GM12878 (cell line): ENCODE results near the gene FOXP1. TPM values are rescaled to one million over a fixed set of nuclear protein-coding genes. Genes with fewer than 3 reads are reported as not detected.

Source experiments
- ATAC-seq: fragments of 200-7000 bp; cut with Tn5 transposase; 3 replicates; pipeline ENCODE4 v1.9.1; 2020; ENCODE audit warnings: mild to moderate bottlenecking, moderate library complexity
- BruUV-seq: library from RNA; stranded (reverse); fragments of 400-500 nt; replicated peaks from 2 replicates; lab custom pipeline; 2021; lab: Mats Ljungman, UMichigan
- CTCF ChIA-PET: fragments of 300-600 bp; sonication (Branson Sonifier 250); formaldehyde crosslinking; extraction: SDS; loops from one replicate; lab custom pipeline; 2021; ENCODE audit warnings: inconsistent platforms; lab: Yijun Ruan, JAX
- POLR2A ChIA-PET: fragments of 350-600 bp; formaldehyde crosslinking; extraction: SDS; loops from one replicate; lab custom pipeline; 2021; ENCODE audit warnings: inconsistent platforms; lab: Charles Lee
- RAD21 ChIA-PET: fragments of 300-600 bp; sonication (Branson Sonifier 250); formaldehyde crosslinking; loops from one replicate; lab custom pipeline; 2023; ENCODE audit warnings: antibody characterized with exemption; ENCODE audit not compliant: unreplicated experiment; lab: Charles Lee
- SMC1A ChIA-PET: fragments of 300-600 bp; sonication (Branson Sonifier 250); formaldehyde crosslinking; loops from one replicate; lab custom pipeline; 2023; ENCODE audit not compliant: unreplicated experiment, uncharacterized antibody; lab: Charles Lee
- DNase-seq: peaks from one replicate; pipeline ENCODE4 v3.0.0-alpha.2; 2011; ENCODE audit warnings: low read depth, low spot score
- FAIRE-seq: peaks from 3 replicates; lab custom pipeline; 2011; peaks lifted over from hg19 to GRCh38; lab: Jason Lieb, UNC
- H2AFZ ChIP-seq: 2 replicates; pipeline ENCODE4 v1.6.0; 2011; ENCODE audit warnings: low read depth, low read length, control low read depth; ENCODE audit not compliant: control insufficient read depth
- H3K27ac ChIP-seq: 2 replicates; pipeline ENCODE4 v1.5.1; 2011; ENCODE audit warnings: control low read depth; ENCODE audit not compliant: control insufficient read depth, insufficient read depth
- H3K27me3 ChIP-seq, 2 experiments: replicated peaks in 1 of 2; 2 replicates each; pipeline versions ENCODE4 v1.6.0 to v1.6.1; 2011; ENCODE audit warnings: low read length in 1 of 2; ENCODE audit not compliant: control insufficient read depth in 2 of 2, insufficient read depth in 2 of 2
- H3K36me3 ChIP-seq, 2 experiments: 2 replicates each; pipeline ENCODE4 v1.5.1; 2011; ENCODE audit warnings: low read length in 1 of 2; ENCODE audit not compliant: control insufficient read depth in 2 of 2, insufficient read depth in 2 of 2
- H3K4me1 ChIP-seq: 2 replicates; pipeline ENCODE4 v1.6.1; 2011; ENCODE audit warnings: mild to moderate bottlenecking, low read length, moderate library complexity, mixed read lengths; ENCODE audit not compliant: control insufficient read depth, insufficient read depth
- H3K4me2 ChIP-seq: 2 replicates; pipeline ENCODE4 v1.6.0; 2011; ENCODE audit warnings: control low read depth; ENCODE audit not compliant: control insufficient read depth, insufficient read depth
- H3K4me3 ChIP-seq: fragments of 200-600 bp; sonication (generic); 2 replicates; pipeline ENCODE4 v1.5.1; 2016
- H3K79me2 ChIP-seq: 2 replicates; pipeline ENCODE4 v1.6.0; 2011; ENCODE audit warnings: low read length; ENCODE audit not compliant: control insufficient read depth, insufficient read depth
- H3K9ac ChIP-seq: 2 replicates; pipeline ENCODE4 v1.8.0; 2011; ENCODE audit warnings: low read length, control low read depth, mixed read lengths; ENCODE audit not compliant: control insufficient read depth, insufficient read depth
- H3K9me3 ChIP-seq: replicated peaks from 3 replicates; pipeline ENCODE4 v1.5.1; 2011; ENCODE audit warnings: mild to moderate bottlenecking, low read length; ENCODE audit not compliant: control insufficient read depth, insufficient read depth
- H4K20me1 ChIP-seq: 2 replicates; pipeline ENCODE4 v1.6.0; 2011; ENCODE audit not compliant: control insufficient read depth, insufficient read depth
- CHD4 ChIP-seq: fragments of 200-600 bp; sonication (generic); IDR thresholded peaks from 2 replicates; pipeline ENCODE4 v1.6.1; 2016; ENCODE audit warnings: mild to moderate bottlenecking
- EED ChIP-seq: sonication (generic); IDR thresholded peaks from 2 replicates; pipeline ENCODE4 v1.6.1; 2016; ENCODE audit warnings: antibody characterized with exemption, low read depth
- IRF4 ChIP-seq: IDR thresholded peaks from 2 replicates; pipeline ENCODE4 v1.6.1; 2011; ENCODE audit warnings: low read depth, low read length
- MYB ChIP-seq: fragments of 150-350 bp; IDR thresholded peaks from 2 replicates; pipeline ENCODE4 v1.6.1; 2014; ENCODE audit warnings: mild to moderate bottlenecking, low read depth, low read length, borderline replicate concordance
- NFYB ChIP-seq: IDR thresholded peaks from 2 replicates; pipeline ENCODE4 v1.6.1; 2011; ENCODE audit warnings: low read depth, mild to moderate bottlenecking, low read length, improper control_type of control experiment, moderate library complexity; ENCODE audit not compliant: insufficient read depth
- NR2F1 ChIP-seq: fragments of 450-650 bp; conservative IDR thresholded peaks from 2 replicates; pipeline ENCODE4 v1.6.1; 2017; ENCODE audit warnings: mild to moderate bottlenecking
- PAX5 ChIP-seq: IDR thresholded peaks from 2 replicates; pipeline ENCODE4 v1.6.1; 2011; ENCODE audit warnings: low read depth, low read length, borderline replicate concordance
- POLR2AphosphoS2 ChIP-seq: IDR thresholded peaks from 2 replicates; pipeline ENCODE4 v1.6.1; 2011; ENCODE audit warnings: low read depth, mild to moderate bottlenecking, low read length, improper control_type of control experiment, moderate library complexity
- POLR2AphosphoS5 ChIP-seq: IDR thresholded peaks from 2 replicates; pipeline ENCODE4 v1.6.1; 2011; ENCODE audit warnings: mild to moderate bottlenecking, low read length, inconsistent platforms
- TCF7 ChIP-seq: IDR thresholded peaks from 2 replicates; pipeline ENCODE4 v1.6.1; 2014; ENCODE audit warnings: antibody characterized with exemption, borderline replicate concordance
- WGBS: methylation state at CpG from one replicate; pipeline ENCODE4 v1.1.6; 2016; ENCODE audit warnings: low lambda C conversion rate; ENCODE audit not compliant: insufficient replicate concordance, insufficient coverage; ENCODE audit errors: missing lambda C conversion rate; 5-methylcytosine and 5-hydroxymethylcytosine counted together
- in situ Hi-C: fragments of 300-500 bp; cut with MboI; formaldehyde crosslinking; loops from 9 replicates; pipeline ENCODE4 v1.14.3; 2018; ENCODE audit warnings: mixed read lengths
- intact Hi-C: fragments of 100-400 bp; cut with micrococcal nuclease; formaldehyde crosslinking; loops from one replicate; pipeline ENCODE4 v1.14.2; 2022; ENCODE audit not compliant: unreplicated experiment
- polyA plus RNA-seq, 11 experiments: library from polyadenylated mRNA; depleted of rRNA in 4 of 11; unstranded in 6 of 11; stranded (reverse) in 5 of 11; fragments of >200 nt; fragmentation: Nextera tagmentation in 4 of 11; fragmentation: Illumina TruSeq in 1 of 11; extraction: Ambion mirVana in 4 of 11; extraction: Trizol in 1 of 11; gene quantifications; 1 replicate in 1 of 11; 2 replicates in 10 of 11; pipeline versions ENCODE4 v1.2.1 to v1.2.3, GENCODE V29; 2011 to 2016; ENCODE audit warnings: inconsistent platforms in 2 of 11, missing spikeins in 2 of 11, low read depth in 1 of 11
- total RNA-seq, 4 experiments: library from RNA; depleted of rRNA in 3 of 4; stranded (reverse); fragments of >200 nt in 3 of 4; fragmentation: Illumina TruSeq in 1 of 4; extraction: Trizol in 1 of 4; gene quantifications; 2 replicates each; pipeline versions ENCODE4 v1.2.1 to v1.2.3, GENCODE V29; 2013 to 2021
- TF ChIP-seq, protein P1 (sequence below): IDR thresholded peaks from 2 replicates; pipeline ENCODE4 v1.6.1; 2012; ENCODE audit warnings: low read depth, low read length, improper control_type of control experiment
- TF ChIP-seq, protein P2 (sequence below), 3 experiments: IDR thresholded peaks in 2 of 3; conservative IDR thresholded peaks in 1 of 3; 2 replicates each; pipeline ENCODE4 v1.5.1; 2011; ENCODE audit warnings: low read depth in 3 of 3, low read length in 3 of 3, mild to moderate bottlenecking in 3 of 3, control low read depth in 2 of 3, moderate library complexity in 2 of 3, inconsistent platforms in 1 of 3, mixed read lengths in 1 of 3; ENCODE audit not compliant: control insufficient read depth in 2 of 3, insufficient read depth in 1 of 3; ENCODE audit errors: extremely low read depth in 1 of 3

FOXP1 gene
- total and polyA plus RNA-seq, 10 of the 15 experiments (the other 5 are each of a cell fraction or from before 2014, with no cell fraction given) = 0.05 to 1.6 (median 0.20) TPM; not detected in 1

GRCh38 chr3:71042759-71043158 lies 540.8 kb downstream of the FOXP1 start:
- Histone ChIP-seq H3K36me3 (no peaks in the 10 kb centered on the region), H3K9ac (no peak overlapping the region), H3K4me2 (no peak overlapping the region), H3K27ac (no peak overlapping the region), H3K27me3 (no peaks in the 10 kb centered on the region; a peak in 1 of 4 replicates), H3K4me1 (no peaks in the 10 kb centered on the region), H4K20me1 (no peaks in the 10 kb centered on the region), H3K9me3 (no peaks in the 10 kb centered on the region), H3K4me3 (no peak overlapping the region), H2AFZ (no peak overlapping the region)
- RAD21 ChIA-PET = no interaction called here
- CTCF ChIA-PET = no interaction called here
- POLR2A ChIA-PET = no interaction called here
- no peak for ATAC-seq
- intact Hi-C loops = no loop called here
- DNase-seq = no peak
- SMC1A ChIA-PET = no interaction called here
- no TSS peak for BruUV-seq
- no peak for FAIRE-seq
- 44% methylated on average over 9 of the region's 9 CpGs for WGBS
- TF ChIP-seq PAX5 = no peak
- no peak for TF ChIP-seq POLR2AphosphoS5
- no peak for TF ChIP-seq POLR2AphosphoS2
- TF ChIP-seq MYB = no peak
- TF ChIP-seq, protein P1, sequence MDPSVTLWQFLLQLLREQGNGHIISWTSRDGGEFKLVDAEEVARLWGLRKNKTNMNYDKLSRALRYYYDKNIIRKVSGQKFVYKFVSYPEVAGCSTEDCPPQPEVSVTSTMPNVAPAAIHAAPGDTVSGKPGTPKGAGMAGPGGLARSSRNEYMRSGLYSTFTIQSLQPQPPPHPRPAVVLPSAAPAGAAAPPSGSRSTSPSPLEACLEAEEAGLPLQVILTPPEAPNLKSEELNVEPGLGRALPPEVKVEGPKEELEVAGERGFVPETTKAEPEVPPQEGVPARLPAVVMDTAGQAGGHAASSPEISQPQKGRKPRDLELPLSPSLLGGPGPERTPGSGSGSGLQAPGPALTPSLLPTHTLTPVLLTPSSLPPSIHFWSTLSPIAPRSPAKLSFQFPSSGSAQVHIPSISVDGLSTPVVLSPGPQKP = no peak
- no peak for TF ChIP-seq CHD4
- no peak for TF ChIP-seq EED
- TF ChIP-seq, protein P2, sequence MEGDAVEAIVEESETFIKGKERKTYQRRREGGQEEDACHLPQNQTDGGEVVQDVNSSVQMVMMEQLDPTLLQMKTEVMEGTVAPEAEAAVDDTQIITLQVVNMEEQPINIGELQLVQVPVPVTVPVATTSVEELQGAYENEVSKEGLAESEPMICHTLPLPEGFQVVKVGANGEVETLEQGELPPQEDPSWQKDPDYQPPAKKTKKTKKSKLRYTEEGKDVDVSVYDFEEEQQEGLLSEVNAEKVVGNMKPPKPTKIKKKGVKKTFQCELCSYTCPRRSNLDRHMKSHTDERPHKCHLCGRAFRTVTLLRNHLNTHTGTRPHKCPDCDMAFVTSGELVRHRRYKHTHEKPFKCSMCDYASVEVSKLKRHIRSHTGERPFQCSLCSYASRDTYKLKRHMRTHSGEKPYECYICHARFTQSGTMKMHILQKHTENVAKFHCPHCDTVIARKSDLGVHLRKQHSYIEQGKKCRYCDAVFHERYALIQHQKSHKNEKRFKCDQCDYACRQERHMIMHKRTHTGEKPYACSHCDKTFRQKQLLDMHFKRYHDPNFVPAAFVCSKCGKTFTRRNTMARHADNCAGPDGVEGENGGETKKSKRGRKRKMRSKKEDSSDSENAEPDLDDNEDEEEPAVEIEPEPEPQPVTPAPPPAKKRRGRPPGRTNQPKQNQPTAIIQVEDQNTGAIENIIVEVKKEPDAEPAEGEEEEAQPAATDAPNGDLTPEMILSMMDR (IDR thresholded peaks at IDR 0.05 in 2 of 3, conservative IDR thresholded peaks at IDR 0.05 in 1 of 3; ENCODE audit: control insufficient read depth in 2 of 3, extremely low read depth in 1 of 3, insufficient read depth in 1 of 3, low read depth in 3 of 3, low read length in 3 of 3) = no peak
- no peak for TF ChIP-seq NFYB
- TF ChIP-seq NR2F1 = no peak
- TF ChIP-seq TCF7 = no peak
- no peak for TF ChIP-seq IRF4
- TF ChIP-seq, all 136 proteins: peak for 0
- in situ Hi-C loops = no loop called here
- no peaks in the 10 kb centered on the region for H3K79me2 ChIP-seq
